H1 (cell line): ENCODE data around the gene VSIR. TPM values are rescaled to one million over a fixed set of nuclear protein-coding genes. Genes with fewer than 3 reads are reported as not detected.

Source experiments
- CTCF ChIA-PET: fragments of 300-600 bp; sonication (Branson Sonifier 250); formaldehyde crosslinking; loops from one replicate; lab custom pipeline; 2021; ENCODE audit not compliant: partially characterized antibody; lab: Charles Lee
- POLR2A ChIA-PET: fragments of 300-600 bp; sonication (Branson Sonifier 250); formaldehyde crosslinking; loops from one replicate; lab custom pipeline; 2021; ENCODE audit warnings: inconsistent platforms; ENCODE audit not compliant: partially characterized antibody; lab: Charles Lee
- DNase-seq, 2 experiments: peaks; one replicate each; pipeline versions ENCODE4 v3.0.0 to v3.0.0-alpha.2; 2010 to 2022; ENCODE audit warnings: low spot score in 2 of 2, low read depth in 1 of 2, mixed read lengths in 1 of 2
- FAIRE-seq: peaks from 2 replicates; lab custom pipeline; 2011; peaks lifted over from hg19 to GRCh38; lab: Jason Lieb, UNC
- H2AFZ ChIP-seq: 2 replicates; pipeline ENCODE4 v1.8.1; 2012; ENCODE audit warnings: low read length, inconsistent platforms
- H2AK5ac ChIP-seq: 2 replicates; pipeline ENCODE4 v1.6.1; 2013; ENCODE audit warnings: low read depth, low read length
- H2BK120ac ChIP-seq: replicated peaks from 2 replicates; pipeline ENCODE3; 2013; ENCODE audit warnings: low read depth, low read length, inconsistent platforms
- H2BK12ac ChIP-seq: 2 replicates; pipeline ENCODE4 v1.6.1; 2013; ENCODE audit warnings: low read depth, low read length
- H2BK15ac ChIP-seq: 2 replicates; pipeline ENCODE4 v1.6.1; 2013; ENCODE audit warnings: low read length
- H2BK20ac ChIP-seq: 2 replicates; pipeline ENCODE4 v1.6.1; 2013; ENCODE audit warnings: low read length
- H2BK5ac ChIP-seq: 2 replicates; pipeline ENCODE4 v1.6.1; 2013; ENCODE audit warnings: low read depth, low read length
- H3K14ac ChIP-seq: 2 replicates; pipeline ENCODE4 v1.6.1; 2013; ENCODE audit warnings: inconsistent platforms; ENCODE audit not compliant: insufficient read length
- H3K18ac ChIP-seq: 2 replicates; pipeline ENCODE4 v1.6.1; 2013; ENCODE audit warnings: low read length; ENCODE audit errors: extremely low read depth
- H3K23ac ChIP-seq: 2 replicates; pipeline ENCODE4 v1.6.1; 2013; ENCODE audit warnings: inconsistent platforms; ENCODE audit not compliant: insufficient read length
- H3K23me2 ChIP-seq: 2 replicates; pipeline ENCODE4 v1.6.1; 2013; ENCODE audit warnings: low read depth, low read length
- H3K27ac ChIP-seq: 2 replicates; pipeline ENCODE4 v1.6.1; 2011; ENCODE audit warnings: low read depth, low read length, inconsistent platforms
- H3K27me3 ChIP-seq, 4 experiments: replicated peaks in 1 of 4; 1 replicate in 1 of 4; 2 replicates in 3 of 4; pipeline versions ENCODE4 v1.6.1 to v1.8.1; 2011 to 2013; ENCODE audit warnings: low read length in 3 of 4, mild to moderate bottlenecking in 3 of 4, inconsistent platforms in 2 of 4, mixed read lengths in 2 of 4, moderate library complexity in 1 of 4; ENCODE audit not compliant: control insufficient read depth in 3 of 4, insufficient read depth in 3 of 4; ENCODE audit errors: extremely low read depth in 1 of 4
- H3K36me3 ChIP-seq, 4 experiments: 2 replicates each; pipeline versions ENCODE4 v1.6.1 to v1.8.1; 2011 to 2013; ENCODE audit warnings: mild to moderate bottlenecking in 4 of 4, low read length in 3 of 4, moderate library complexity in 2 of 4, control low read depth in 1 of 4, inconsistent platforms in 1 of 4; ENCODE audit not compliant: insufficient read depth in 4 of 4, control insufficient read depth in 2 of 4
- H3K4ac ChIP-seq: replicated peaks from 2 replicates; pipeline ENCODE3; 2013; ENCODE audit warnings: low read length, low read depth, mixed read lengths, inconsistent platforms; ENCODE audit not compliant: insufficient read length
- H3K4me1 ChIP-seq, 4 experiments: replicated peaks in 1 of 4; 1 replicate in 1 of 4; 2 replicates in 3 of 4; pipeline versions ENCODE4 v1.6.1 to v1.8.1; 2011 to 2013; ENCODE audit warnings: low read length in 3 of 4, inconsistent platforms in 2 of 4, mixed read lengths in 1 of 4; ENCODE audit not compliant: insufficient read depth in 4 of 4, control insufficient read depth in 3 of 4
- H3K4me2 ChIP-seq, 2 experiments: 2 replicates each; pipeline versions ENCODE4 v1.6.1 to v1.8.1; 2011 to 2013; ENCODE audit warnings: low read depth in 2 of 2, low read length in 2 of 2, control low read depth in 1 of 2, inconsistent platforms in 1 of 2, mild to moderate bottlenecking in 1 of 2; ENCODE audit not compliant: insufficient read depth in 1 of 2
- H3K4me3 ChIP-seq, 4 experiments: fragments of 200-600, 300-600 bp in 1 of 4; sonication (generic), shearing (Covaris generic), sonication (Bioruptor Twin) in 1 of 4; 2 replicates each; pipeline versions ENCODE4 v1.5.1 to v1.8.1; 2011 to 2016; ENCODE audit warnings: low read length in 4 of 4, low read depth in 3 of 4, control low read depth in 2 of 4, inconsistent platforms in 2 of 4, mild to moderate bottlenecking in 2 of 4, mixed read lengths in 1 of 4, moderate library complexity in 1 of 4; ENCODE audit not compliant: insufficient read depth in 2 of 4; ENCODE audit errors: extremely low read depth in 1 of 4
- H3K56ac ChIP-seq: replicated peaks from 2 replicates; pipeline ENCODE3; 2013; ENCODE audit warnings: low read depth, mild to moderate bottlenecking, mixed read lengths, low read length, inconsistent platforms; ENCODE audit not compliant: insufficient read length
- H3K79me1 ChIP-seq: 2 replicates; pipeline ENCODE4 v1.6.1; 2013; ENCODE audit warnings: low read depth, low read length, control low read depth
- H3K79me2 ChIP-seq, 2 experiments: 2 replicates each; pipeline versions ENCODE4 v1.6.1 to v1.8.1; 2012 to 2013; ENCODE audit warnings: low read length in 2 of 2, mild to moderate bottlenecking in 2 of 2, inconsistent platforms in 1 of 2; ENCODE audit not compliant: insufficient read depth in 2 of 2, control insufficient read depth in 1 of 2
- H3K9ac ChIP-seq, 4 experiments: replicated peaks in 1 of 4; 1 replicate in 1 of 4; 2 replicates in 3 of 4; pipeline versions ENCODE4 v1.6.1 to v1.8.1; 2011 to 2013; ENCODE audit warnings: low read depth in 3 of 4, low read length in 3 of 4, control low read depth in 2 of 4, mild to moderate bottlenecking in 2 of 4, moderate library complexity in 2 of 4, inconsistent platforms in 1 of 4; ENCODE audit errors: extremely low read depth in 1 of 4
- H3K9me3 ChIP-seq, 2 experiments: 2 replicates each; pipeline versions ENCODE4 v1.6.1 to v1.8.1; 2012 to 2013; ENCODE audit warnings: mild to moderate bottlenecking in 2 of 2, moderate library complexity in 2 of 2, control low read depth in 1 of 2, inconsistent platforms in 1 of 2, low read depth in 1 of 2, low read length in 1 of 2, mixed read lengths in 1 of 2; ENCODE audit not compliant: insufficient read depth in 2 of 2
- H4K20me1 ChIP-seq, 2 experiments: replicated peaks in 1 of 2; 2 replicates each; pipeline versions ENCODE3 to v1.8.1; 2011 to 2013; ENCODE audit warnings: inconsistent platforms in 2 of 2, low read length in 2 of 2, mild to moderate bottlenecking in 1 of 2; ENCODE audit not compliant: insufficient read depth in 2 of 2, control insufficient read depth in 1 of 2
- H4K5ac ChIP-seq: 2 replicates; pipeline ENCODE4 v1.6.1; 2013; ENCODE audit warnings: low read length, low read depth, mixed read lengths, inconsistent platforms; ENCODE audit not compliant: insufficient read length
- H4K8ac ChIP-seq: 2 replicates; pipeline ENCODE4 v1.8.0; 2013; ENCODE audit warnings: mild to moderate bottlenecking, moderate library complexity, low read length, inconsistent platforms; ENCODE audit not compliant: insufficient read depth; ENCODE audit errors: extremely low read depth
- H4K91ac ChIP-seq: replicated peaks from 2 replicates; pipeline ENCODE3; 2013; ENCODE audit warnings: low read length, mixed read lengths, inconsistent platforms; ENCODE audit not compliant: insufficient read length
- CBX8 ChIP-seq: fragments of 300-800, 300-1000 bp; sonication (generic); IDR thresholded peaks from 2 replicates; pipeline ENCODE4 v1.7.1; 2016; ENCODE audit warnings: low read depth, low read length, borderline replicate concordance
- CTCF ChIP-seq, 3 experiments: IDR thresholded peaks; 1 replicate in 2 of 3; 2 replicates in 1 of 3; pipeline versions ENCODE4 v1.5.1 to v1.6.1; 2011; ENCODE audit warnings: low read length in 3 of 3, mild to moderate bottlenecking in 3 of 3, inconsistent platforms in 2 of 3, low read depth in 1 of 3, moderate library complexity in 1 of 3; ENCODE audit not compliant: insufficient read depth in 1 of 3; ENCODE audit errors: control extremely low read depth in 1 of 3
- HDAC6 ChIP-seq: IDR thresholded peaks from one replicate; pipeline ENCODE4 v1.7.1; 2012; ENCODE audit warnings: low read depth, mild to moderate bottlenecking, inconsistent platforms, low read length, moderate library complexity
- RAD21 ChIP-seq, 2 experiments: IDR thresholded peaks in 1 of 2; conservative IDR thresholded peaks in 1 of 2; 2 replicates each; pipeline ENCODE4 v1.6.1; 2011; ENCODE audit warnings: low read depth in 2 of 2, low read length in 2 of 2, improper control_type of control experiment in 1 of 2, inconsistent platforms in 1 of 2, mild to moderate bottlenecking in 1 of 2, moderate library complexity in 1 of 2
- SIN3A ChIP-seq, 2 experiments: IDR thresholded peaks in 1 of 2; conservative IDR thresholded peaks in 1 of 2; 2 replicates each; pipeline ENCODE4 v1.6.1; 2011 to 2012; ENCODE audit warnings: low read length in 2 of 2, improper control_type of control experiment in 1 of 2, low read depth in 1 of 2, mild to moderate bottlenecking in 1 of 2
- TBP ChIP-seq: IDR thresholded peaks from 2 replicates; pipeline ENCODE4 v1.6.1; 2011; ENCODE audit warnings: low read depth, low read length, improper control_type of control experiment
- WGBS, 2 experiments: shearing (Covaris generic) in 1 of 2; methylation state at CpG; one replicate each; pipeline versions ENCODE4 v1.1.6 to v1.1.7; 2013 to 2015; ENCODE audit warnings: low lambda C conversion rate in 2 of 2, mixed read lengths in 2 of 2, inconsistent platforms in 1 of 2, low coverage in 1 of 2, missing lambda C conversion rate in 1 of 2; ENCODE audit not compliant: insufficient replicate concordance in 2 of 2, insufficient coverage in 1 of 2, insufficient read length in 1 of 2; ENCODE audit errors: extremely low coverage in 1 of 2, missing lambda C conversion rate in 1 of 2; 5-methylcytosine and 5-hydroxymethylcytosine counted together
- polyA plus RNA-seq, 7 experiments: library from polyadenylated mRNA; depleted of rRNA in 3 of 7; stranded (reverse) in 5 of 7; unstranded in 2 of 7; fragments of >200 nt in 5 of 7; fragments of 200-250 nt in 2 of 7; gene quantifications; 1 replicate in 5 of 7; 2 replicates in 1 of 7; 4 replicates in 1 of 7; pipeline versions ENCODE4 v1.2.1 to v1.2.3, GENCODE V29; 2011 to 2013; ENCODE audit warnings: missing spikeins in 2 of 7, mixed read lengths in 2 of 7
- total RNA-seq: library from RNA; stranded (reverse); fragmentation: NEBNext Ultra II Directional; extraction: Animal tissue kit (Norgen Biotek cat#: 25700); gene quantifications from 2 replicates; pipeline ENCODE4 v1.2.1, GENCODE V29; 2021

VSIR gene
- total and polyA plus RNA-seq, 2 of the 8 experiments (the other 6 are each of a cell fraction or from before 2014, with no cell fraction given): 0.33 TPM; not detected in 1

- Histone ChIP-seq H3K9ac (no peak overlapping the region), H3K4me3 (no peak overlapping the region), H4K20me1 (no peaks in the 10 kb centered on the region), H2AFZ (no peak overlapping the region), H3K79me2 (no peaks in the 10 kb centered on the region), H2BK12ac (no peak overlapping the region), H3K79me1 (no peaks in the 10 kb centered on the region), H2BK5ac (no peak overlapping the region), H2BK120ac (no peak overlapping the region), H2BK15ac (no peak overlapping the region), H3K18ac (no peak overlapping the region; the same call in 1 of the 2 replicates), H2AK5ac (no peak overlapping the region), H3K4ac (no peak overlapping the region), H4K8ac (no peak overlapping the region), H3K36me3 (no peaks in the 10 kb centered on the region), H3K4me1 (peaks cover 0 to 8% (median 4%) of the 10 kb centered on the region in 4 experiments; a peak in 5 of 7 replicates), H3K4me2 (no peak overlapping the region), H4K91ac (no peak overlapping the region), H2BK20ac (no peak overlapping the region), H3K23me2 (no peaks in the 10 kb centered on the region), H3K9me3 (no peaks in the 10 kb centered on the region), H3K27ac (no peak overlapping the region), H3K56ac (no peak overlapping the region), H3K27me3 (no peaks in the 10 kb centered on the region), H3K14ac (no peak overlapping the region), H4K5ac (no peak overlapping the region), H3K23ac (no peak overlapping the region)
- no peak for DNase-seq
- FAIRE-seq: no peak
- ChIA-PET POLR2A (interaction anchor here (0.6 kb wide), 1 partner anchor 179 kb away, joined by 3 read pairs; no protein-coding TSS in a partner anchor), CTCF (interaction anchor here (0.9 to 7.2 kb wide), 8 partner anchors 8 to 411 kb away, joined by 3 to 65 read pairs (median 6); no protein-coding TSS in a partner anchor)
- TF ChIP-seq HDAC6 (no peak), CTCF (IDR thresholded peaks at IDR 0.05; ENCODE audit: control extremely low read depth in 1 of 3, insufficient read depth in 1 of 3, low read depth in 1 of 3, low read length in 3 of 3) (no peak), TBP (no peak), RAD21 (IDR thresholded peaks at IDR 0.05 in 1 of 2, conservative IDR thresholded peaks at IDR 0.05 in 1 of 2; ENCODE audit: low read depth in 2 of 2, low read length in 2 of 2) (no peak), SIN3A (conservative IDR thresholded peaks at IDR 0.05 in 1 of 2, IDR thresholded peaks at IDR 0.05 in 1 of 2; ENCODE audit: low read depth in 1 of 2, low read length in 2 of 2) (no peak), CBX8 (no peak)
- WGBS, 2 experiments: 87% methylated on average over 5 of the region's 5 CpGs; no CpG with 5 or more reads in 1 of the 2 experiments
Observed at GRCh38 chr10:71714592-71714991, 58.7 kb downstream of the VSIR start.
